Immature natural killer cell (primary cell): ENCODE measurements around the gene REM2. TPM values are rescaled to one million over a fixed set of nuclear protein-coding genes. Genes with fewer than 3 reads are reported as not detected.

ENCODE experiments used
- DNase-seq, 3 donors: peaks; one replicate each; pipeline ENCODE4 v3.0.0; 2022; ENCODE audit warnings: mixed read lengths in 1 of 3
- H3K27ac Mint-ChIP-seq, 6 donors: one replicate each; pipeline ENCODE4 v1.8.0; 2020; ENCODE audit warnings: mixed read lengths in 6 of 6, mild to moderate bottlenecking in 5 of 6, inconsistent platforms in 4 of 6, moderate library complexity in 3 of 6
- H3K27me3 Mint-ChIP-seq, 3 donors: one replicate each; pipeline ENCODE4 v1.8.0; 2020 to 2021; ENCODE audit warnings: low read depth in 3 of 3, mild to moderate bottlenecking in 3 of 3, mixed read lengths in 3 of 3, moderate library complexity in 3 of 3, inconsistent platforms in 1 of 3
- H3K36me3 Mint-ChIP-seq, 3 donors: one replicate each; pipeline ENCODE4 v1.8.0; 2020; ENCODE audit warnings: mixed read lengths in 3 of 3, inconsistent platforms in 2 of 3, mild to moderate bottlenecking in 2 of 3
- H3K4me1 Mint-ChIP-seq, 2 donors: one replicate each; pipeline ENCODE4 v1.8.0; 2020; ENCODE audit warnings: inconsistent platforms in 2 of 2, mild to moderate bottlenecking in 2 of 2, mixed read lengths in 2 of 2, moderate library complexity in 1 of 2
- H3K4me3 Mint-ChIP-seq, 5 donors: one replicate each; pipeline ENCODE4 v1.8.0; 2020; ENCODE audit warnings: mild to moderate bottlenecking in 5 of 5, mixed read lengths in 5 of 5, inconsistent platforms in 3 of 5, moderate library complexity in 3 of 5
- H3K9me3 Mint-ChIP-seq, 6 donors: one replicate each; pipeline ENCODE4 v1.8.0; 2020; ENCODE audit warnings: mild to moderate bottlenecking in 6 of 6, mixed read lengths in 6 of 6, inconsistent platforms in 4 of 6, moderate library complexity in 3 of 6
- polyA plus RNA-seq, 3 donors: library from polyadenylated mRNA; unstranded; fragments of 300-500 nt; fragmentation: Illumina TruSeq; gene quantifications; one replicate each; pipeline ENCODE4 v1.2.3, GENCODE V29; 2021

The REM2 gene
- polyA plus RNA-seq, 3 donors from 2014 or later, result 0.22 to 0.74 (median 0.66) TPM

GRCh38 chr14:22885975-22886374, 3.0 kb downstream of the REM2 start:
- H3K9me3 Mint-ChIP-seq, result no peaks in the 10 kb centered on the region
- peaks cover 39 to 43% of the 10 kb centered on the region in 2 donors for H3K4me1 Mint-ChIP-seq
- H3K27me3 Mint-ChIP-seq, result peaks cover 10 to 15% (median 14%) of the 10 kb centered on the region in 3 donors
- DNase-seq, result no peak
- peaks cover 0 to 5% (median 0%) of the 10 kb centered on the region in 3 donors for H3K36me3 Mint-ChIP-seq
- peak overlapping the region; percentile 24 to 87 (median 49) for H3K27ac Mint-ChIP-seq
- H3K4me3 Mint-ChIP-seq, result peak overlapping the region; percentile 71 to 90 (median 88)

DNA sequence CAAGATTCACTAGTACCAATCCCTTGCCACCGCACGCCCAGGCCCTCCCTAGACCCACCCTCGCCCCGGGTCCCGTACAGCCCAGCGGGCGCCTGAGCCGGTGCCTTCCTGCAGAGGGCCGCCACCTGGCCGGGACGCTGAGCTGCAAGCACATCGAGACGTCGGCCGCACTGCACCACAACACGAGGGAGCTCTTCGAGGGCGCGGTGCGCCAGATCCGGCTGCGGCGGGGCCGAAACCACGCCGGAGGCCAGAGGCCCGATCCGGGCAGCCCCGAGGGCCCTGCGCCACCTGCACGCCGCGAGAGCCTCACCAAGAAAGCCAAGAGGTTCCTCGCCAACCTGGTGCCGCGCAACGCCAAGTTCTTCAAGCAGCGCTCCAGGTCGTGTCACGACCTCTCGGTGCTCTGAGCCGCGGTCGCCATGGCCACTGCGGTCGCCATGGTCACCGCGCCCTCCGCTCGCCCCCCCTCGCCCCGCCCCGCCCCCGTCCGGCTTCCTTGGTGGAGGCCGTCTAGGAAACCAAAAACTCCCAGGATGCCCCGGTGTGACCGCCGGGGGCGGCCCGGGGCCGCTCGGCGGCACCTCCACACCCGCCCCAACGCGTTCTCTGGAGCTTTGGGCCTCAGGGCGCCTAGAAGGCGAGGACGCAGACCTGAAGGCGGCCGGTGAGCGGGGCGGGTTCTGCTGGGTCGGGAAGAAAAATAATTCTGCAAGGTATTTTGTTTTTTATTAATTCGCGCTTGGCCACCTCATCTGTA, 3.7 kb downstream of the REM2 start:
- peak overlapping the region; percentile 88 to 90 (median 89) for H3K4me3 Mint-ChIP-seq
- H3K27ac Mint-ChIP-seq, result peak overlapping the region; percentile 87 to 92 (median 88)
- H3K27me3 Mint-ChIP-seq, result peaks cover 10 to 15% (median 14%) of the 10 kb centered on the region in 3 donors
- peak; percentile 83 to 86 (median 84) for DNase-seq
- H3K9me3 Mint-ChIP-seq, result no peaks in the 10 kb centered on the region
- peaks cover 39 to 40% of the 10 kb centered on the region in 2 donors for H3K4me1 Mint-ChIP-seq
- H3K36me3 Mint-ChIP-seq, result peaks cover 0 to 5% (median 0%) of the 10 kb centered on the region in 3 donors

GRCh38 chr14:22887260-22887989, 4.4 kb downstream of the REM2 start:
- peak overlapping the region; percentile 88 to 90 (median 89) for H3K4me3 Mint-ChIP-seq
- DNase-seq, result no peak
- peaks cover 35 to 39% of the 10 kb centered on the region in 2 donors for H3K4me1 Mint-ChIP-seq
- peaks cover 0 to 5% (median 3%) of the 10 kb centered on the region in 3 donors for H3K36me3 Mint-ChIP-seq
- no peaks in the 10 kb centered on the region for H3K9me3 Mint-ChIP-seq
- H3K27me3 Mint-ChIP-seq, result peaks cover 7 to 15% (median 14%) of the 10 kb centered on the region in 3 donors
- H3K27ac Mint-ChIP-seq, result peak overlapping the region; percentile 87 to 92 (median 88)

- Mint-ChIP-seq H3K4me3 (peak overlapping the region in 4 of 5 donors; percentile 24 to 90 (median 88)), H3K27ac (peak overlapping the region; percentile 87 to 92 (median 88)), H3K36me3 (peaks cover under 1 to 5% (median 4%) of the 10 kb centered on the region in 3 donors), H3K4me1 (peaks cover 35 to 39% of the 10 kb centered on the region in 2 donors), H3K27me3 (peaks cover 7 to 15% (median 14%) of the 10 kb centered on the region in 3 donors), H3K9me3 (no peaks in the 10 kb centered on the region)
- DNase-seq, result no peak
Observed at GRCh38 chr14:22887990-22888378, 5.0 kb downstream of the REM2 start.

GRCh38 chr14:22888662-22889061, 5.6 kb downstream of the REM2 start:
- Mint-ChIP-seq H3K9me3 (no peaks in the 10 kb centered on the region), H3K27me3 (peaks cover 7 to 15% (median 14%) of the 10 kb centered on the region in 3 donors), H3K36me3 (peaks cover 6 to 11% (median 8%) of the 10 kb centered on the region in 3 donors), H3K4me3 (no peak overlapping the region), H3K4me1 (peaks cover 32 to 35% of the 10 kb centered on the region in 2 donors), H3K27ac (peak overlapping the region in 1 of 6 donors; percentile 40)
- DNase-seq, result no peak

GRCh38 chr14:22890416-22890815, 7.4 kb downstream of the REM2 start:
- Mint-ChIP-seq H3K27ac (peak overlapping the region in 2 of 6 donors; percentile 32 to 53), H3K4me1 (peaks cover 26 to 28% of the 10 kb centered on the region in 2 donors), H3K36me3 (peaks cover 6 to 13% (median 11%) of the 10 kb centered on the region in 3 donors), H3K9me3 (no peaks in the 10 kb centered on the region), H3K27me3 (peaks cover 7 to 15% (median 10%) of the 10 kb centered on the region in 3 donors), H3K4me3 (no peak overlapping the region)
- DNase-seq, result no peak

DNA sequence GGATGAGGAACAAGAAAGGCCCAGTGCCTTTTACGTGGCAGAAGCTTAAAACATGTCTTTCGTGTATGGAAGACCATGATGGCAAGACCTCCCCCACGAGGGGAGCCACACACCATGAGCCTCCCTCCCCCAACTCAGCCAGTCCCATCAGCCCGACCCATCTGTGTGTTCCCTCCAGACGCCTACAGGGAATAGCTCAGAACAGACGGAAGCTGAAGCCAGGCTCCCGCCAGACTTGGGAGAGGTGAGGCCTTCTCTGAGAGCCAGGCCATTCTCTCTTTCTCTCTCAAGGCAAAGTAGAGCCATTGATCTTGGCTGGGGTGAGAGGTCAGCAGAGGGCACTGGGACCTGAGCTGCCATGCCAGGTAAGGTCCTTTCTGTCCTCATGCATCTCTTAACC, 9.5 kb downstream of the REM2 start:
- Mint-ChIP-seq H3K4me3 (no peak overlapping the region), H3K4me1 (peaks cover 11% of the 10 kb centered on the region in 2 donors), H3K27me3 (peaks cover under 1 to 4% (median 2%) of the 10 kb centered on the region in 3 donors), H3K27ac (no peak overlapping the region), H3K9me3 (no peaks in the 10 kb centered on the region), H3K36me3 (peaks cover 6 to 17% (median 11%) of the 10 kb centered on the region in 3 donors)
- DNase-seq, result no peak

- no peak overlapping the region for H3K27ac Mint-ChIP-seq
- peaks cover 0 to 4% (median 0%) of the 10 kb centered on the region in 3 donors for H3K27me3 Mint-ChIP-seq
- no peaks in the 10 kb centered on the region for H3K9me3 Mint-ChIP-seq
- H3K4me3 Mint-ChIP-seq, result no peak overlapping the region
- H3K36me3 Mint-ChIP-seq, result peaks cover 6 to 21% (median 11%) of the 10 kb centered on the region in 3 donors
- DNase-seq, result no peak
- no peaks in the 10 kb centered on the region for H3K4me1 Mint-ChIP-seq
Observed at GRCh38 chr14:22893706-22894105, 10.7 kb downstream of the REM2 start.

GRCh38 chr14:22895402-22895801, 12.4 kb downstream of the REM2 start:
- H3K27ac Mint-ChIP-seq, result peak overlapping the region in 1 of 6 donors; percentile 24
- H3K4me1 Mint-ChIP-seq, result peaks cover 0 to 4% of the 10 kb centered on the region in 2 donors
- peaks cover 0 to 2% (median 0%) of the 10 kb centered on the region in 3 donors for H3K27me3 Mint-ChIP-seq
- H3K4me3 Mint-ChIP-seq, result no peak overlapping the region
- H3K9me3 Mint-ChIP-seq, result no peaks in the 10 kb centered on the region
- H3K36me3 Mint-ChIP-seq, result peaks cover 9 to 24% (median 10%) of the 10 kb centered on the region in 3 donors
- DNase-seq, result no peak

GRCh38 chr14:22896356-22896755, 13.3 kb downstream of the REM2 start:
- peaks cover 0 to 11% of the 10 kb centered on the region in 2 donors for H3K4me1 Mint-ChIP-seq
- peak overlapping the region in 1 of 6 donors; percentile 76 for H3K27ac Mint-ChIP-seq
- peaks cover 0 to 2% (median 0%) of the 10 kb centered on the region in 3 donors for H3K27me3 Mint-ChIP-seq
- no peaks in the 10 kb centered on the region for H3K9me3 Mint-ChIP-seq
- DNase-seq, result no peak
- no peak overlapping the region for H3K4me3 Mint-ChIP-seq
- H3K36me3 Mint-ChIP-seq, result peaks cover 10 to 32% (median 18%) of the 10 kb centered on the region in 3 donors

GRCh38 chr14:22896760-22897159, 13.7 kb downstream of the REM2 start:
- H3K27ac Mint-ChIP-seq, result peak overlapping the region in 1 of 6 donors; percentile 76
- H3K27me3 Mint-ChIP-seq, result peaks cover 0 to 2% (median 0%) of the 10 kb centered on the region in 3 donors
- H3K36me3 Mint-ChIP-seq, result peaks cover 10 to 36% (median 22%) of the 10 kb centered on the region in 3 donors
- peaks cover 0 to 11% of the 10 kb centered on the region in 2 donors for H3K4me1 Mint-ChIP-seq
- no peak overlapping the region for H3K4me3 Mint-ChIP-seq
- DNase-seq, result no peak
- no peaks in the 10 kb centered on the region for H3K9me3 Mint-ChIP-seq

- DNase-seq, result no peak
- Mint-ChIP-seq H3K4me3 (no peak overlapping the region), H3K9me3 (no peaks in the 10 kb centered on the region), H3K27me3 (peaks cover 0 to 4% (median 2%) of the 10 kb centered on the region in 3 donors), H3K27ac (peak overlapping the region in 1 of 6 donors; percentile 19), H3K36me3 (peaks cover 14 to 38% (median 26%) of the 10 kb centered on the region in 3 donors), H3K4me1 (peaks cover 0 to 11% of the 10 kb centered on the region in 2 donors)
Observed at GRCh38 chr14:22897357-22897756, 14.3 kb downstream of the REM2 start.

GRCh38 chr14:22898302-22899090, 15.5 kb downstream of the REM2 start:
- Mint-ChIP-seq H3K9me3 (no peaks in the 10 kb centered on the region), H3K27me3 (peaks cover 0 to 4% (median 2%) of the 10 kb centered on the region in 3 donors), H3K36me3 (peaks cover 11 to 37% (median 22%) of the 10 kb centered on the region in 3 donors), H3K27ac (peak overlapping the region in 4 of 6 donors; percentile 35 to 65 (median 53)), H3K4me1 (peaks cover 0 to 11% of the 10 kb centered on the region in 2 donors), H3K4me3 (no peak overlapping the region)
- no peak for DNase-seq
